NOMO-1 treated with DMSO at 0.1 percent for 48 hours (cell line): ENCODE measurements around the gene CNTNAP4.

ENCODE experiments used
- DNase-seq: peaks from one replicate; lab custom pipeline; 2025; ENCODE audit not compliant: unreplicated experiment; lab: John Stamatoyannopoulos, UW

CNTNAP4 gene

DNA sequence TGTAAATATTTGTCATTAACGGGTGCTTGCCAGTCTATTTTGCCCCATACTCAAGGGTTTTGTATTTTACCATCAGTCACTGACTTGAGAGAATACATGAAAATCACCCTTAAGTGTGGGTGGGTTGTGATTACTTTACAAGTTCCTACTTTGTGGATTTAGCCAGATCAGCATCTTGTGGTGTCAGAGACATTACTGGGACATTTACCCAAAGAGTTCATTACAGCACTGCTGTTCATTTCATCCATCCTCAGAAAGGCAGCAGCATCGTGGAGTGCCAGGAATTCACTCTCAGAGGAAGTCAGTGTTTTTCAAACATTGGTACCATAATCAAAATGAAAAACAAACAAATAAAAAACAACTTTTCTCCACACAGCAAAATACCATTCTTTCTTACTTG, 110.8 kb downstream of the CNTNAP4 start:
- no peak for DNase-seq

DNA sequence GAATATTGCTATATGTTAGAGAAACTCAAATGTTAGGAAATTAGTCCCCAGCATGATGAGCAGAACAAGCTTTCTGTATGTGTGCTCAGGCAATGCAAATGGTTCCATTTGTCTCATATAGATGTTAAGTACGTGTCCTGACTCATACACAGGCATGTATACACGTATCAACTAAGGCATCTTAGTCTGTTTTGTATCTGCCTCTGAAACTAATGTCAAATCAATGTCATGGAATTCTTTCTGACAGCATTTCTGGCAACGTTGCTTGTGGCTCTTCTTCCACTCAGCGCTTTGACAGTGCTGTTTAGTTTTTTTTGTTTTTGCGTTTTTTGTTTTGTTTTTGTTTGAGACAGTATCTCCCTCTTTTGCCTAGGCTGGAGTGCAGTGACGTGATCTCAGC, 111.9 kb downstream of the CNTNAP4 start:
- no peak for DNase-seq

DNA sequence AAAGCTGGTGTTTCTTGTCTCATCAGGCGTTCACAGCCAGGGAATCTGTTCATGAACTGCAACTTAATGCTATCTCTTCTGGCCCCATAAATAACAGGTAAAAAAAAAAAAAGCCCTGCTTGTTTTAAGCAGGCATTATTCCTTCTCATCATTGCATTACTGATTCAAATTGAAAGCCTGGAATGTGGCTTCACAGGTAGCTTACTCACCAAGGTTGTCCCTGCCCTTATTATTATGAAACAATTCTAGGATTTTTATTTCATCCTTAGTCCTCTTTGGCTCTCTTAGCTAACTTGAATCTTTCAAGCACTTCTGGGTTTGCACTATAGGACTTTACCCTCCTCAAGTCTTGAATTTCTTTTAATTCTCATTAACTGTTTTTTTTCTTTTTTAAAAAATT, 113.3 kb downstream of the CNTNAP4 start:
- no peak for DNase-seq

DNA sequence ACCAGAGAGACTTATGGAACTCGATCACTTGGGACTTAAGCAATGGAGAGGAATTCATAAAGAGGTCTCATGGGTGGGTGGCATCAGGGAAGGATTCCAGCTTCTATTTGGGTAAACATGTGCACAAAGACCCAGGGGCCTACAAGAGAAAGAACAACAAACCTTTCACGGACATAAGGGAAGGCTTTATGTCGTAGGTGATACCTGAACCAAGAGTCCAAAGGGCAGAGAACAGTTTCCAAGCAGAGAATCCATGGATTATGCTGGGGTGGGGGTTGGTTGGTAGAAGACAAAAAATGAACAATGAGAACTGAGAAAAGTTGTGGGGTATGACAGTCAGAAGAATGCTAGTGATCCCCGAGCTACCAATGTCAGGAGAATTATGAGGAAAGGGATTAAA, 119.8 kb downstream of the CNTNAP4 start:
- DNase-seq: no peak

DNA sequence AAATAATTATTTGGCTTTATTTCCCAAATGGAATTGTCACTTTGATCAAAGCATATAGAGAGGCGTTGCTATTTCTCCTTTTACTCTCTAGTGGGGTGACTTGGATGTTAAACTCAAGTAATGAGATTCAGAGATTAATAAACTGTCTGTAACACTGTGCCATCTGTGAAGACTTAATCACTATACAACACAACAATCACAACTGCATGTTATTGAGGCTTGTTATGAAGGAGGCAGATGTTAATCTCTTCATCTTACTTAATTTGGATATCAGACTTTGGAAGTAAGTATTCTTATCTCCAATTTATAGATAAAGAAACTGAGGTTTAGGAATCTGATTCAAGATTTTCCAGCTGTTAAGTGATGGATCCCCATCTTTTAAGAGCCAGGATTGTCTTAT, 132.5 kb downstream of the CNTNAP4 start:
- no peak for DNase-seq

GRCh38 chr16:76421571-76421970, 144.4 kb downstream of the CNTNAP4 start:
- no peak for DNase-seq

DNA sequence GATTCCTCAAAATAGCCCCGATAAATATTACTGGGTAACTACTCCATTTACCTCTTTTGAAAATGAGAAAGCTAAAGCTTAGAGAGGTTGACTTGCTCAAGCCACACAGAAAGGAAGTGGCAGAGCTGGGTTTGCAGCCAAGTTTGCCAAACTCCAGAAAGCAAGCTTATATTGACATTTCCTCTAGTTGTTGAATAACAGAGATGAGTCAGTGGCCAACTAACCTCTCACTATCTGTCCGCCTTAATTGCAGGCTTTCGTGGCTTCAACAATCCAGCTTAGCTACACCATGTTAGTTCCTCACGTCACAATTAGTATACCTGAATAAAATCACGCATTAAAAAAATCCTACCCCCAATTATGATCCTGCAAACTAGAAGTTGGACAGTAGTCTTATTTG, 151.7 kb downstream of the CNTNAP4 start:
- DNase-seq: peak; percentile 77

- DNase-seq: peak; percentile 26
Observed at GRCh38 chr16:76441391-76441790, 164.2 kb downstream of the CNTNAP4 start.

- no peak for DNase-seq
Observed at GRCh38 chr16:76441876-76442275, 164.7 kb downstream of the CNTNAP4 start.

DNA sequence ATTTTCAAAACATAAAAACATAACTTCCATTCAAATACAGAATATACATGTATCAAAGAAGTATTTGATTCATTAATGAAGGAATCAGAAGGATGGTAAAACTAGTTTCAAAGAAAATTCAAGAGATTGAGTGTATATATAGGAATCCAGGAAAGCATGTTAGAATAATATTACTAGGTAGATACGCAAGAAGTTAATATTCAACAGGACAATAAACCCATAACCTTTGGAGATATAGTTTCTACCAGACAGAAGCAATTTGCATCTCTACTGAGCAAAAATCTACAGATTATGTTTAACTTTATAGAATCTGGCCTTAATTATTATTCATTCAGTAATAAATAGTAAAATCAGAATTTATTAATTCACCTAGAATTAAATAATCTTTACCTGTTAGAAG, 166.8 kb downstream of the CNTNAP4 start:
- no peak for DNase-seq

DNA sequence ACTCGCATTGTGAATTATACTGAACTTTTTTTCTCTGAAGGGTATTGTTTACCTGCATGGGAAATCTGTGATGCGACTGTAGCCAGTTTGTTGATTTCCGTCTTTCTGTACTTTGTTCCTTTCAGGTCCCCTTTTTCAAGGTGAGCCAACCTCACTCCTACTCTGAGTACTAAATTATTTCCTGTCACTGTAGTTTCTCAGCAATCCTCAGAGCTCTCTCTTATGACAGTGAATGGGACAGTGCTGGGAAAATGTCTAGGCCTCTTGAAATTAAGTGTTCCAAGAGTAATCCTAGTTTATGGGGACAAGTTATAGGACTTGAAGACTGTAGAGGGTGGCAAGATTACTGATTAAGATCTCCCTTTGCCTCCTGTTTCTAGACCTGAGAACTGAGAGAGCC, 167.6 kb downstream of the CNTNAP4 start:
- DNase-seq: no peak

DNA sequence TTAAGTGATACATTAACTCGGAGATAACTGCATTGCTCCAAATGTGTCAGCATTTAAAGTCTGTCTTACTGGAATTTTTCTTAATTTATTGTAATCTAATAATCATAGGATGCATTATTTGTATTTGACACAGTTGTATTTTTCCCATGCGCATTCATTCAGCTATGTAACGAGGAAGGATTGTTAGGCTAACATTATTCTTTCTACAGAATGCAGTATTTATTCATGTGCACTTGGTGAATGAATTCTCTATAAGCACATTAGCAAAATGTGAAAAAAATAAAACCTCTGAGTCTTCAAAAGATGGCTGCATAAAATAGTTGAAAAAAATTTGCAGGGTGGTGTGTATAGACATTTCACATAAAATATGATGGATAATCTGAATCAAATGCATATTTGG, 168.6 kb downstream of the CNTNAP4 start:
- no peak for DNase-seq

- DNase-seq: no peak
Observed at GRCh38 chr16:76446251-76446650, 169.1 kb downstream of the CNTNAP4 start.

DNA sequence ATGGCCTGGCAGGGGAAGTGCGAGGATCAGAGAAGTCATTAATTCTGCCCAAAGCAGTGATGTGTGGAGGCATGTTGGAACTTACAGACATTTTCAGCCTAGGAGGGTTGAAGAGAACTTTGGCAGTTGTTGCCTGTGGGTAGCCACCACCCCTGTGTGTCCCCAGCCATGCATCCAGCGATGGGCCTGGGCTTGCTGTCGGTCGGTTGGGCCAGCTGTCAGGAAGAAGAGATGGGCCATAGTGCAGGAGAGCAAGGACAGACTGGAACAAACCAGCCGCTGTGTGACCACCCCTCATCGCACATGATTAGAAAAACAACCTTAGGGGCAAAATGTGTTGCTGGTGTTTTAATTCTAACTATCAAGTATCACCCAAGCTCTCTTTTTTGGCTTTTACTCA, 173.7 kb downstream of the CNTNAP4 start:
- DNase-seq: no peak

DNA sequence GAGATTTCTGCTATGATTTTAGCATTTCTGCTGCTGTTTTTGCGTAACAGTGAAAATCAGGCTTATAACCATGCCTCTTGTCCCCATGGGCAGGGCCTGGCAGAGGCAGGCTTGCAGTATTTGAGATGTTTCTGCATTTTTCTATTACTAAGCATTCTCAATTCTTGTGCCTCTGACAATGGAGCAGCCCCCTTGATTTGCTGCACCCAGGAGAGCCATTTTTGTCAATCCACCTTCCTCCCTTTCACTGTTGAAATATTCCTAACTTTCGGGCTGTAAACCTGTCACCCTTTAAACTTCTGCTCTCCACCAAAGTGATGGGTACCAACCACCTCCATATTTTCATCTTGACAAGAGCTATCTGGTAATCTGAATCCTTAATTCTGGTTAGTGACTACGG, 178.1 kb downstream of the CNTNAP4 start:
- no peak for DNase-seq

- DNase-seq: peak; percentile 23
Observed at GRCh38 chr16:76456016-76456415, 178.8 kb downstream of the CNTNAP4 start.

DNA sequence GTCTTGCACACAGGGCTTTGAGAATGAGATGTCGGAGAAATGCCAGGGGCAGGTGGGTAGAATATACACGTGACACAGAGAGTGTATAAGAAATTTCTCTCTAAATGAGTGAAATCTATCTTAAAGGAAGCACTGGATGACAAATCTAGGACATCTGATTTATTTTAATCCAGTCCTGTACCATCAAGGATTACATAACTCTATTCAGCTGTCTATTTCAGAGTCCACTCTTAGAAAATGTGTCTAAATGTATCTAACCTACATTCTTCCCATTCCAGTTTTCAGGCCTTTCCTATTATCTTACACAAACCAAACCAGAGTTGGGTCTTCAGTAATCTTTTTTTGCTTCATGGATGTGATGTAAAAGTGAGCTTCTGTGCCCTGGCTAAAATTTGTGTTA, 181.9 kb downstream of the CNTNAP4 start:
- DNase-seq: no peak

DNA sequence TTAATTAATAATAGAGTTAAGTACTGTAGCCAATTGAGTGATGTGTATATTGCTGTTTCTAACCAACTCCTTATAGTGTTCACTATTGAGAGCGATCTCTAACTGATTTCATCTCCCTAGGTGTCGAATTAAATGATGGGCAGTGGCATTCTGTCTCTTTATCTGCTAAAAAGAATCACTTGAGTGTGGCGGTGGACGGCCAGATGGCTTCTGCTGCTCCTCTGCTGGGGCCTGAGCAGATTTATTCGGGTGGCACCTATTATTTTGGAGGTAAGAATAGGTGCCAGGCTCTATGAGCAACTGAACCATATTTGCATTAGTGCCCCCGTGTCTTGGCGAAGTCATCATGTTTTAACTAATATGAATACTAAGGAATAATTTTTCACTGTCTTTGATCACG, 184.6 kb downstream of the CNTNAP4 start:
- DNase-seq: no peak

GRCh38 chr16:76464955-76465620, 187.9 kb downstream of the CNTNAP4 start:
- DNase-seq: no peak

DNA sequence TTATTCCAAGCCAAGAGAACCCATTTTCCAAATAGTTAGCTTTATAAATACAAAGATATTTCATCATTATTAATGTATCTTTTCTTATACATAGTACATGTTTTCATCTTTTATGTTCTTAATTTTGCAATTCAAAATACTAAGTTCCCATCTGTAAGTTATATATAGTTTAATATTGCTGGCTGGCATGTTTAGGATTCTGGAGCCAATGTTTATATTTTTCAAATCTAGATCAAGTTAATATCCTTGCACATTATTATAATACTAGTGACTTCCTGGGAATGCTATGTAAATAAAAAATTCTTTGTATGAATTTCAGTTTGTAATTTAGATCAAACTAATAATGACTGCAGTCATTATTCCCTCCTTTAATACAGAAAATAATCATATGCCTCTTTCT, 189.7 kb downstream of the CNTNAP4 start:
- DNase-seq: no peak

- DNase-seq: no peak
Observed at GRCh38 chr16:76474048-76474447, 196.8 kb downstream of the CNTNAP4 start.

DNA sequence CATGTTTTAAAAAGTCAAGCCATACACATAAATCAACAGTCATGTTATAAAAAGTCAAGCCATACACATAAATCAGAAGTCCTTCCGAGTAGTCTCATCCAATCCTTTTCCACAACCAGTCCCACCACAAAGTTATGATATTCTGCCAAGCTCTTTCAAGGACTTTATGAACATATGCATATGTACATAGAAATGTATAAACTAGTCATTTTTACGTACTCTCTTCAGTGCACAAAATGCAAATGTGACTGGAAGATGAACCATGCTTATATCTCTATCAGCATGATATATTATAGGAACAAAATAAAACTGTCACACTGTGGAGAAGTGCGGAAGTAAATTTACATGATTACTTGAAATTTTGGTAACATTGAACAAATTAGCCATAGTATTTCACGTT, 200.9 kb downstream of the CNTNAP4 start:
- no peak for DNase-seq

GRCh38 chr16:76483307-76483909, 206.2 kb downstream of the CNTNAP4 start:
- no peak for DNase-seq
